Measurements from ENCODE around the gene PROKR1.

The PROKR1 gene

DNA sequence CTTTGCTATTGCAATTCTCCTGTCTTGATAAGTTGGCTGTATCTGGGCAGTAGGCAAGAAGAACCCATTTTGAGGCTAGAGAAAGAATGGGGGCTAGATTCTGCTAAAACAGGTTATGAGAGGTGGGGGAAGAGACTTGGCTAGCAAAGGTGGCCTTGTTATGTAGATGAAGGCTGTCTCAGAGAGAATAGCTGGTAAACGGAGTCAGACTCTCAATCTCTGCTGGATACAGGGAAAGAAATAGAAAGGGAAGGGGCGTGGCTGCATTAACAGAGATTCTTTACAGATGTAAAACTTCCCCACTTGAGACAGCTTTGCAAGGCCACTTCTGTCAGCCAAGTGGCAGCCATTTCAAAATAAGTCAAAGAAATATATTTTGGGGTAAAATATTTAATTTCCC lies 53.2 kb downstream of the PROKR1 start:
- DNase-seq (ENCODE audit: low spot score in 2 of 2) (no peak), ATAC-seq (ENCODE audit: low read depth) (no peak)
- Mint-ChIP-seq H3K27ac (no peak overlapping the region), H3K4me1 (peaks cover 13% of the 10 kb centered on the region), H3K4me3 (no peak overlapping the region), H3K9me3 (peaks cover 2% of the 10 kb centered on the region), H3K36me3 (no peaks in the 10 kb centered on the region), H3K27me3 (no peaks in the 10 kb centered on the region)

DNA sequence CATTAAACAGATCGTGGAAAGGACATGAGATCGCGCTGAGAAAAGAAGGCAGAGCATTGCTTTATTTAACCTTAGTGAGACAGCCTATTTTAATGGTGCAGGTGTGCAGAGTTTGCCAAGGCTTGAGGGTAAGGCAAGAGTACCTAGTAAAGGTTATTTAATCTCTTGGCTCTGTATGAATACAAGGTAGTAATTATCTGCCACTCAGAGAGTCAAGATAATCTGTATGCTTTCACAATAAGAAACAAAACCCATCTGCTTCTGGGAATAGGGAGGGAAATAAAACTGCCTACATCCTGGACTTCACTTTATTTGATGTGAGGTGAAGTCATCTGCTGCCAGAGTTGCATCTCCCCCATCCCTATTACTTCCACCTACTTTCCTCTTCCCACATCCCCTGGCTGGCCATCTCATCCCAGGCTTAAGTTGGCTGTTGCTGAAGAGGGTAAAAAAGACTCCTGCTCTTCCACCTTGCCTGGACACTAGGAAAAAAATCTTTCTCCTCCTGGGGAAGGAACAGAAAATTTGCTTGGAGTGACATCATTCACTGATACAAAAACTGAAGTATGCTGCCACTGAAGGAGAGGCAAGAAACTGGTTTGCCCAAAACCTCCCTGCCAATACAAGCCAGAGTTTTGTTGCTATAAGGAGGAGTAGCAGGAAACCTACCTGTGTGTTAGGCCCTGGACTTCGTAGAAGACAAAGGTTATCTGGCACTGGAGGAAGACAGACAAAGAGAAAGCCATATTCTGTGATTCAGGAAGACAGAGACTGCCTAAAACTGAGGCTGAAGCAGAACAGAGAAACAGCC lies 55.4 kb downstream of the PROKR1 start:
- Mint-ChIP-seq H3K4me3 (no peak overlapping the region), H3K27ac (no peak overlapping the region), H3K36me3 (no peaks in the 10 kb centered on the region), H3K9me3 (peaks cover 2% of the 10 kb centered on the region), H3K27me3 (no peaks in the 10 kb centered on the region), H3K4me1 (peaks cover under 1% of the 10 kb centered on the region)
- DNase-seq (ENCODE audit: low spot score in 2 of 2) = no peak
- no peak for ATAC-seq (ENCODE audit: low read depth)

- Mint-ChIP-seq H3K4me3 (no peak overlapping the region), H3K9me3 (peaks cover 2% of the 10 kb centered on the region), H3K36me3 (no peaks in the 10 kb centered on the region), H3K27me3 (no peaks in the 10 kb centered on the region), H3K4me1 (no peaks in the 10 kb centered on the region), H3K27ac (no peak overlapping the region)
- ATAC-seq (ENCODE audit: low read depth) = no peak
- DNase-seq (ENCODE audit: low spot score in 2 of 2) = no peak
Measured at GRCh38 chr2:68700560-68700959, 57.2 kb downstream of the PROKR1 start.

- Mint-ChIP-seq H3K27me3 (no peaks in the 10 kb centered on the region), H3K36me3 (no peaks in the 10 kb centered on the region), H3K9me3 (no peaks in the 10 kb centered on the region), H3K27ac (no peak overlapping the region), H3K4me1 (peaks cover 12% of the 10 kb centered on the region), H3K4me3 (no peak overlapping the region)
- no peak for DNase-seq (ENCODE audit: low spot score in 2 of 2)
- no peak for ATAC-seq (ENCODE audit: low read depth)
Measured at GRCh38 chr2:68706637-68707036, 63.3 kb downstream of the PROKR1 start.

All from memory B cell (primary cell).